Astrocyte (in vitro differentiated cells and primary cell): ENCODE measurements around the gene PLD2. TPM values are rescaled to one million over a fixed set of nuclear protein-coding genes. Genes with fewer than 3 reads are reported as not detected.

ENCODE experiments used
- DNase-seq: peaks from one replicate; pipeline ENCODE4 v3.0.0-alpha.2; 2010; ENCODE audit warnings: low read depth
- FAIRE-seq: peaks from 2 replicates; lab custom pipeline; 2011; peaks lifted over from hg19 to GRCh38; lab: Jason Lieb, UNC
- H2AFZ ChIP-seq: 2 replicates; pipeline ENCODE4 v1.6.0; 2012; ENCODE audit warnings: low read depth, low read length, inconsistent platforms
- H3K27ac ChIP-seq: 2 replicates; pipeline ENCODE4 v1.5.1; 2011; ENCODE audit warnings: low read depth, low read length, inconsistent platforms
- H3K27me3 ChIP-seq: 2 replicates; pipeline ENCODE4 v1.6.0; 2011; ENCODE audit warnings: low read length, inconsistent platforms; ENCODE audit not compliant: insufficient read depth
- H3K36me3 ChIP-seq: 2 replicates; pipeline ENCODE4 v1.5.1; 2011; ENCODE audit warnings: low read length, inconsistent platforms; ENCODE audit not compliant: insufficient read depth
- H3K4me1 ChIP-seq: 2 replicates; pipeline ENCODE4 v1.5.1; 2011; ENCODE audit warnings: low read length, inconsistent platforms; ENCODE audit not compliant: insufficient read depth
- H3K4me2 ChIP-seq: 2 replicates; pipeline ENCODE4 v1.6.0; 2012; ENCODE audit warnings: low read length, inconsistent platforms
- H3K4me3 ChIP-seq: 2 replicates; pipeline ENCODE4 v1.5.1; 2011; ENCODE audit warnings: low read depth, mild to moderate bottlenecking, low read length, inconsistent platforms; ENCODE audit not compliant: insufficient read depth
- H3K79me2 ChIP-seq: 2 replicates; pipeline ENCODE4 v1.6.0; 2012; ENCODE audit warnings: mild to moderate bottlenecking, low read length, inconsistent platforms; ENCODE audit not compliant: insufficient read depth
- H3K9ac ChIP-seq: 2 replicates; pipeline ENCODE4 v1.6.0; 2012; ENCODE audit warnings: mild to moderate bottlenecking, low read length, inconsistent platforms
- H3K9me3 ChIP-seq: 2 replicates; pipeline ENCODE4 v1.5.1; 2012; ENCODE audit warnings: low read depth, mild to moderate bottlenecking, low read length, inconsistent platforms; ENCODE audit not compliant: insufficient read depth
- H4K20me1 ChIP-seq: 2 replicates; pipeline ENCODE4 v1.6.0; 2012; ENCODE audit warnings: low read length, inconsistent platforms; ENCODE audit not compliant: insufficient read depth
- H3K27ac Mint-ChIP-seq: one replicate; pipeline ENCODE4 v1.8.0; 2021; ENCODE audit warnings: mild to moderate bottlenecking, mixed read lengths; ENCODE audit not compliant: unreplicated experiment
- H3K27me3 Mint-ChIP-seq: one replicate; pipeline ENCODE4 v1.8.0; 2021; ENCODE audit warnings: low read depth, mixed read lengths; ENCODE audit not compliant: unreplicated experiment
- H3K36me3 Mint-ChIP-seq: one replicate; pipeline ENCODE4 v1.8.0; 2021; ENCODE audit warnings: low read depth, mixed read lengths; ENCODE audit not compliant: unreplicated experiment
- H3K4me1 Mint-ChIP-seq: one replicate; pipeline ENCODE4 v1.8.0; 2021; ENCODE audit warnings: low read depth, mixed read lengths; ENCODE audit not compliant: unreplicated experiment
- H3K4me3 Mint-ChIP-seq: one replicate; pipeline ENCODE4 v1.8.0; 2021; ENCODE audit warnings: mild to moderate bottlenecking, moderate library complexity, mixed read lengths; ENCODE audit not compliant: unreplicated experiment
- H3K9me3 Mint-ChIP-seq: one replicate; pipeline ENCODE4 v1.8.0; 2021; ENCODE audit warnings: mild to moderate bottlenecking, mixed read lengths; ENCODE audit not compliant: unreplicated experiment
- CTCF ChIP-seq: IDR thresholded peaks from 2 replicates; pipeline ENCODE4 v1.5.1; 2011; ENCODE audit warnings: low read depth, mild to moderate bottlenecking, inconsistent platforms, low read length, moderate library complexity; ENCODE audit not compliant: insufficient read depth
- EZH2 ChIP-seq: IDR thresholded peaks from 2 replicates; pipeline ENCODE4 v1.6.1; 2012; ENCODE audit warnings: mild to moderate bottlenecking, low read length, inconsistent platforms; ENCODE audit not compliant: insufficient read depth
- total RNA-seq: library from RNA; stranded (reverse); gene quantifications from 2 replicates; pipeline ENCODE4 v1.2.1, GENCODE V29; 2021

The PLD2 gene
- total RNA-seq, 1 donor from 2014 or later: 29.3 TPM

DNA sequence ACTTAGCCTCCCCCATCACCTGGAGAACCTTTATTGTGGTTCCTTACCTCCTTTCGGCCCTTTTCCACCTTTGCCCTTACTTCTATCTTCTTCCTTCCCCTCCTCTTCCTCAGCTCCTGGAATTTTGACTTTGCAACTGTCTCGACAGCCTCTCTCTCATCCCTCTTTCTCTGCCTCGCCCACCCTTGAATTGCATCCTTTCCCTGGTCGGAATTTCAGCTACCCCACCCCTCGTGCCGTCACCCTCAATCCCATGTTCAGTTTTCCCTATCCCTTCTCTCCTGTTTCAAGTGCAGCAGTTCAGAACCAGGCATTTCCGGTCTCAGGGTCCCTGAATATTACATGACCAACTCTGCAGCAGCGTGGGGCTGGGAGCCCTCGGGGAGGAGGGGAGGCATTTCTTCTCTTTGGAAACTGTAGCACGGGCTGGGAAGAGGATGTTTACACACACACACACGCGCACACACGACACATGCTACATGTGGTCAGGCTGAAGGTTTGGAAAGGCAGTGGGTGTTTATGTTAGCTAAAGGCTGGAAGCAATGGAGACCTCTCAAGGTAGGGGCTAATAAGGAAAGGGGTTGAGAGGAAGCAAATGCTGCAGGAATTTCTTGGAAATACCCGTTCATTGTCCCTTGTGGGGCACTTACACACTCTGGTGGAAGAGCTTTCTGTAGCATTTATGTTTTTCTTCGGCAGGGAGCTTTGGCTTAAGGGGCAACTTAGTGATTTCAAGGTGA is 27.2 kb downstream of the PLD2 start:
- Histone ChIP-seq H3K4me1 (peaks cover 11% of the 10 kb centered on the region), H3K79me2 (peaks cover 54% of the 10 kb centered on the region), H4K20me1 (peaks cover 49% of the 10 kb centered on the region), H3K27ac (peak overlapping the region; percentile 78), H3K4me3 (peak overlapping the region; percentile 76), H3K9me3 (no peaks in the 10 kb centered on the region), H3K36me3 (no peaks in the 10 kb centered on the region), H3K9ac (peak overlapping the region; percentile 86), H3K4me2 (peak overlapping the region; percentile 100), H2AFZ (peak overlapping the region; percentile 89), H3K27me3 (no peaks in the 10 kb centered on the region)
- DNase-seq: peak; percentile 33
- peaks cover 19% of the 10 kb centered on the region for H3K4me1 Mint-ChIP-seq
- H3K27me3 Mint-ChIP-seq: no peaks in the 10 kb centered on the region
- TF ChIP-seq CTCF (no peak), EZH2 (no peak)
- no peak for FAIRE-seq
- no peaks in the 10 kb centered on the region for H3K9me3 Mint-ChIP-seq
- H3K36me3 Mint-ChIP-seq: peaks cover 8% of the 10 kb centered on the region
- H3K4me3 Mint-ChIP-seq: peak overlapping the region; percentile 88
- peak overlapping the region; percentile 56 for H3K27ac Mint-ChIP-seq

- DNase-seq (no peak), FAIRE-seq (no peak)
- H3K4me2 ChIP-seq: peak overlapping the region; percentile 100
- H3K9ac ChIP-seq: peak overlapping the region; percentile 86
- H2AFZ ChIP-seq: no peak overlapping the region
- H3K9me3 Mint-ChIP-seq: no peaks in the 10 kb centered on the region
- H3K27me3 ChIP-seq: no peaks in the 10 kb centered on the region
- H3K27ac ChIP-seq: no peak overlapping the region
- peaks cover 54% of the 10 kb centered on the region for H4K20me1 ChIP-seq
- H3K27me3 Mint-ChIP-seq: no peaks in the 10 kb centered on the region
- TF ChIP-seq EZH2 (no peak), CTCF (no peak)
- H3K36me3 Mint-ChIP-seq: peaks cover 8% of the 10 kb centered on the region
- H3K4me1 ChIP-seq: peaks cover 11% of the 10 kb centered on the region
- H3K79me2 ChIP-seq: peaks cover 59% of the 10 kb centered on the region
- peak overlapping the region; percentile 76 for H3K4me3 ChIP-seq
- peak overlapping the region; percentile 88 for H3K4me3 Mint-ChIP-seq
- no peaks in the 10 kb centered on the region for H3K36me3 ChIP-seq
- no peaks in the 10 kb centered on the region for H3K9me3 ChIP-seq
- peaks cover 19% of the 10 kb centered on the region for H3K4me1 Mint-ChIP-seq
- H3K27ac Mint-ChIP-seq: no peak overlapping the region
These were observed 27.7 kb downstream of the PLD2 start for GRCh38 chr17:4834681-4835020.

- Histone ChIP-seq H3K79me2 (peaks cover 75% of the 10 kb centered on the region), H3K4me3 (no peak overlapping the region), H3K4me1 (peaks cover 15% of the 10 kb centered on the region), H3K4me2 (no peak overlapping the region), H3K36me3 (no peaks in the 10 kb centered on the region), H4K20me1 (peaks cover 70% of the 10 kb centered on the region), H3K9ac (no peak overlapping the region), H3K27me3 (no peaks in the 10 kb centered on the region), H3K27ac (no peak overlapping the region), H2AFZ (no peak overlapping the region), H3K9me3 (no peaks in the 10 kb centered on the region)
- H3K9me3 Mint-ChIP-seq: no peaks in the 10 kb centered on the region
- H3K4me3 Mint-ChIP-seq: no peak overlapping the region
- TF ChIP-seq CTCF (no peak), EZH2 (no peak)
- peaks cover 27% of the 10 kb centered on the region for H3K4me1 Mint-ChIP-seq
- DNase-seq: no peak
- H3K27ac Mint-ChIP-seq: no peak overlapping the region
- no peaks in the 10 kb centered on the region for H3K27me3 Mint-ChIP-seq
- peaks cover 8% of the 10 kb centered on the region for H3K36me3 Mint-ChIP-seq
- FAIRE-seq: no peak
These were observed 29.3 kb downstream of the PLD2 start for GRCh38 chr17:4836221-4836620.
